ENCODE measurements around the gene GALR3.

DNA sequence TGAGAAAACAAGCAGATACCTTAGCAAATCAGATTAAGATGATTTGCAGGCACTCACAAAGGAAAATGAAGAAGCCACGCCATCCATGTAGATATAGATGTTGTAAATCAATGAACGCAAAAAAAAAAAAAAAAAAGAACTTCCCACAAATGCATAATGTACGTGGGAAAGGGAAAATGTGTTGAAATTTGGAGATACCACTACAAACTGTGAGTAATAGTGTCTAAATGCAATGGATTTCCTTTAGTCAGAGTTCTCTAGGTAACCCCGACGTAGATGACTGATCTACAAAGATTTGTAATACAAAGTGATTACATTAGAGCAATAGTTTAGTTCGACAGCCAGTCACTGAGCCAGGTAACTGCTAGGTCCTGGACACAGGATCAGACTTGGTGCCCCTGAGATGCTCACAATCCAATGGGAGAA, 21.7 kb downstream of the GALR3 start:
- TF ChIP-seq, protein P1, sequence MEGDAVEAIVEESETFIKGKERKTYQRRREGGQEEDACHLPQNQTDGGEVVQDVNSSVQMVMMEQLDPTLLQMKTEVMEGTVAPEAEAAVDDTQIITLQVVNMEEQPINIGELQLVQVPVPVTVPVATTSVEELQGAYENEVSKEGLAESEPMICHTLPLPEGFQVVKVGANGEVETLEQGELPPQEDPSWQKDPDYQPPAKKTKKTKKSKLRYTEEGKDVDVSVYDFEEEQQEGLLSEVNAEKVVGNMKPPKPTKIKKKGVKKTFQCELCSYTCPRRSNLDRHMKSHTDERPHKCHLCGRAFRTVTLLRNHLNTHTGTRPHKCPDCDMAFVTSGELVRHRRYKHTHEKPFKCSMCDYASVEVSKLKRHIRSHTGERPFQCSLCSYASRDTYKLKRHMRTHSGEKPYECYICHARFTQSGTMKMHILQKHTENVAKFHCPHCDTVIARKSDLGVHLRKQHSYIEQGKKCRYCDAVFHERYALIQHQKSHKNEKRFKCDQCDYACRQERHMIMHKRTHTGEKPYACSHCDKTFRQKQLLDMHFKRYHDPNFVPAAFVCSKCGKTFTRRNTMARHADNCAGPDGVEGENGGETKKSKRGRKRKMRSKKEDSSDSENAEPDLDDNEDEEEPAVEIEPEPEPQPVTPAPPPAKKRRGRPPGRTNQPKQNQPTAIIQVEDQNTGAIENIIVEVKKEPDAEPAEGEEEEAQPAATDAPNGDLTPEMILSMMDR (conservative IDR thresholded peaks at IDR 0.05 in 1 of 2, IDR thresholded peaks at IDR 0.05 in 1 of 2; ENCODE audit: low read depth in 1 of 2, low read length in 2 of 2), result no peak
- TF ChIP-seq EZH2 (IDR thresholded peaks at IDR 0.05; ENCODE audit: low read length, missing control alignments), result no peak

Measured in fibroblast of lung (primary cell).